ENCODE data around the gene FIGLA. TPM values are rescaled to one million over a fixed set of nuclear protein-coding genes. Genes with fewer than 3 reads are reported as not detected.

Gene FIGLA
- total and polyA plus RNA-seq, 2 experiments from 2014 or later, result not detected

DNA sequence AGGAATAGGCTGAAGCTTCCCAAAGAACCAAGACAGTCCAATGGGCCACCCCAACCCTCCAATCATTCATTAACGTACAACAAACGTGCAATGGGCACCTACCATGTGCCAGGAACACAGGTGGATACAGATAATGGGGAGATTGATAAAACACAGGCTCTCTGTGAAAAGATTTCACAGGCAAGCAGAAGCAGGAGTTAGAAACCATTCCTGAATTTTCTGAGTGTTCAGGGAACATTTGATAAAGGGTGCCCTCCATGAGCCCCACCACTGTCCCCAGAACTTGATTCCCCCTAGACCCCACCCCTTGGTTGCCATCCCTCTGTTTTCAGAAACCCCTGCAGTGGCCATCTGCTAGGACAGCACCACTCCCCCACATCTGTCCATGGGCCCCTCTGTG lies 43.7 kb upstream of the FIGLA start:
- no peak overlapping the region for H3K4me3 ChIP-seq
- H3K9me3 ChIP-seq (ENCODE audit: low read depth), result no peaks in the 10 kb centered on the region
- TF ChIP-seq EZH2phosphoT487 (IDR thresholded peaks at IDR 0.05; ENCODE audit: insufficient read depth, low read depth), result no peak
- no peak for TF ChIP-seq EZH2 (IDR thresholded peaks at IDR 0.05; ENCODE audit: insufficient read depth, poor library complexity, severe bottlenecking)
- H3K4me1 ChIP-seq (ENCODE audit: insufficient read depth), result no peaks in the 10 kb centered on the region
- H3K27ac ChIP-seq, result no peak overlapping the region
- no peaks in the 10 kb centered on the region for H3K9me2 ChIP-seq (ENCODE audit: insufficient read depth)
- no peak overlapping the region for H3K4me2 ChIP-seq (ENCODE audit: unreplicated experiment)
- H3F3A ChIP-seq (ENCODE audit: insufficient read depth), result no peaks in the 10 kb centered on the region
- no peaks in the 10 kb centered on the region for H4K20me1 ChIP-seq (ENCODE audit: insufficient read depth)
- no peak overlapping the region for H2AFZ ChIP-seq
- H3K9ac ChIP-seq, result no peak overlapping the region
- H3K27me3 ChIP-seq (replicated peaks; ENCODE audit: insufficient read depth), result peaks cover 37% of the 10 kb centered on the region
- in situ Hi-C loops (cut with MboI), result no loop called here
- DNase-seq, result no peak
- H3K79me2 ChIP-seq (ENCODE audit: insufficient read depth), result no peaks in the 10 kb centered on the region
- H3K36me3 ChIP-seq (ENCODE audit: low read depth), result no peaks in the 10 kb centered on the region
- WGBS, 2 experiments (ENCODE audit: low coverage in 1 of 2, low lambda C conversion rate in 2 of 2, missing lambda C conversion rate in 2 of 2), result 25 to 40% methylated on average over 2 of the region's 2 CpGs

DNA sequence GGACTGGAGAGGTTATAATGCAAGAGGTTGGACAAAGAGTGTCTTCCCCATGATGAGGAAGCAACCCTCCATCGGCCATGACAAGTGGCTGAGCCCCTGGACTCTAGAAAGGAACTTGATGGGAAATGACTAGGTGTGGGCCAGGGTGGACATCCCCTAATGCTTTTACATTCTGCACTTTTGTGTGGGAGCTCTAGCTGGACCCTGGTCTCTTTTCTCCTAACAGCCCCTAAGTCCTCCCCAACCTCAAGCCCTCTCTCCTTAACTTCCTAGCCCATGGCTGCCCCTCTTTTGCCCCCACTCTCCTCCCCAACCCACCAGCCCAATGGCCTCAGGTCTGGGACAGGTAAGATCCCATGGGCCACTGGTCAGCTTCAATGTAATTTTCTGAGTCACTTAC lies 42.8 kb upstream of the FIGLA start:
- H2AFZ ChIP-seq, result no peak overlapping the region
- H3K4me3 ChIP-seq, result no peak overlapping the region
- DNase-seq, result no peak

DNA sequence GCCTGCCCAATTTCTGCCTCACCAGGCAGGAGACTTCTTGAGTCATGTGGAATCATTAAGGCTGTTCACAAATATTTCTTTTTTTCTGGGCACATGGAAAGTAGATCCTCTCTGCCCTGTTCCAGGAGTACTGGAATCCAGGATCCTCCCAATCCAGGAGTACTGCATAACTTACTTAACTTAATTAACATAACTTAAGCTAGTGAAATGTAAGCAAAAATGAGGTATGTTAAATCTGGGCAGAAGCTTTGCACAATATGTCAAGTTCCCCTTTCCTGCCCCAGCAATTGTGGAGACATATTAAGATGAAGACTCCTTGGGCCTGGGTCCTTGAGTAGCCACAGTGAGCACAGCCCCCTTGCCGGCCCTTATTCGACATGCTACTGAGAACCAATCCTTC lies 41.9 kb upstream of the FIGLA start:
- in situ Hi-C loops (cut with MboI), result no loop called here

More for the DNA sequence above, 42.8 kb upstream of the FIGLA start:
- H3K27ac ChIP-seq, result no peak overlapping the region
- peaks cover 37% of the 10 kb centered on the region for H3K27me3 ChIP-seq (replicated peaks; ENCODE audit: insufficient read depth)
- H4K20me1 ChIP-seq (ENCODE audit: insufficient read depth), result no peaks in the 10 kb centered on the region
- no peaks in the 10 kb centered on the region for H3K36me3 ChIP-seq (ENCODE audit: low read depth)
- in situ Hi-C loops (cut with MboI), result no loop called here
- H3K79me2 ChIP-seq (ENCODE audit: insufficient read depth), result no peaks in the 10 kb centered on the region
- no peaks in the 10 kb centered on the region for H3K9me3 ChIP-seq (ENCODE audit: low read depth)
- no peaks in the 10 kb centered on the region for H3K4me1 ChIP-seq (ENCODE audit: insufficient read depth)
- no peak overlapping the region for H3K4me2 ChIP-seq (ENCODE audit: unreplicated experiment)
- no peaks in the 10 kb centered on the region for H3F3A ChIP-seq (ENCODE audit: insufficient read depth)
- H3K9me2 ChIP-seq (ENCODE audit: insufficient read depth), result no peaks in the 10 kb centered on the region
- 33 to 53% methylated on average over 1 of the region's 1 CpG for WGBS, 2 experiments (ENCODE audit: low coverage in 1 of 2, low lambda C conversion rate in 2 of 2, missing lambda C conversion rate in 2 of 2)
- no peak overlapping the region for H3K9ac ChIP-seq
- TF ChIP-seq EZH2phosphoT487 (IDR thresholded peaks at IDR 0.05; ENCODE audit: insufficient read depth, low read depth) (no peak), EZH2 (IDR thresholded peaks at IDR 0.05; ENCODE audit: insufficient read depth, poor library complexity, severe bottlenecking) (no peak)

DNA sequence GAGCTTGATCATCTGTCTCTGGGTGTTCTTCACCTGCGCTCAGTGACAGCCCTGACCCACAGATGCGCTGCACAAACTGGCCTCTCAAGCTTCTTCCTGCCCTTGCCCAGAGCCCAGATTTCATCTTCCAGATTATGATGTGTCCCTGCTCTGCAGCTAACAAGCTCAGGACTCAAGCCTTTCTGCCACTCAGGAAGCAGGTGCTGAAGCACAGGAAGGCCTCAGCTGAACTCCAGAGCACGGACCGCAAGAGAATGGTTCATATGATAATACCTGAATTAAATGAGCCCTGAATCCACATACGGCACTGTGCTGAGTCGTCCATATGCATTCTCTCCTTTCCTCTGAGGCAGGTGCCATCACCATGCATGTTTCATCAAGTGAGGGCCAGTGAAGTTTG lies 41.4 kb upstream of the FIGLA start:
- Histone ChIP-seq H4K20me1 (ENCODE audit: insufficient read depth) (no peaks in the 10 kb centered on the region), H3K9ac (no peak overlapping the region), H3K4me3 (no peak overlapping the region), H3K27ac (no peak overlapping the region), H3K4me1 (ENCODE audit: insufficient read depth) (no peaks in the 10 kb centered on the region), H3K4me2 (ENCODE audit: unreplicated experiment) (no peak overlapping the region), H3K9me3 (ENCODE audit: low read depth) (no peaks in the 10 kb centered on the region), H3K36me3 (ENCODE audit: low read depth) (no peaks in the 10 kb centered on the region), H3K79me2 (ENCODE audit: insufficient read depth) (no peaks in the 10 kb centered on the region), H3K27me3 (replicated peaks; ENCODE audit: insufficient read depth) (peaks cover 32% of the 10 kb centered on the region), H3F3A (ENCODE audit: insufficient read depth) (no peaks in the 10 kb centered on the region), H2AFZ (no peak overlapping the region), H3K9me2 (ENCODE audit: insufficient read depth) (no peaks in the 10 kb centered on the region)
- TF ChIP-seq EZH2phosphoT487 (IDR thresholded peaks at IDR 0.05; ENCODE audit: insufficient read depth, low read depth), result no peak
- no peak for TF ChIP-seq EZH2 (IDR thresholded peaks at IDR 0.05; ENCODE audit: insufficient read depth, poor library complexity, severe bottlenecking)
- 72 to 74% methylated on average over 6 of the region's 6 CpGs for WGBS, 2 experiments (ENCODE audit: low coverage in 1 of 2, low lambda C conversion rate in 2 of 2, missing lambda C conversion rate in 2 of 2)
- in situ Hi-C loops (cut with MboI), result no loop called here
- no peak for DNase-seq

More for the DNA sequence above, 41.9 kb upstream of the FIGLA start:
- Histone ChIP-seq H2AFZ (no peak overlapping the region), H3K79me2 (ENCODE audit: insufficient read depth) (no peaks in the 10 kb centered on the region), H3F3A (ENCODE audit: insufficient read depth) (no peaks in the 10 kb centered on the region), H3K27ac (no peak overlapping the region), H3K27me3 (replicated peaks; ENCODE audit: insufficient read depth) (peaks cover 37% of the 10 kb centered on the region), H3K36me3 (ENCODE audit: low read depth) (no peaks in the 10 kb centered on the region), H3K9ac (no peak overlapping the region), H3K9me3 (ENCODE audit: low read depth) (no peaks in the 10 kb centered on the region), H3K4me1 (ENCODE audit: insufficient read depth) (no peaks in the 10 kb centered on the region), H3K4me3 (no peak overlapping the region), H4K20me1 (ENCODE audit: insufficient read depth) (no peaks in the 10 kb centered on the region), H3K9me2 (ENCODE audit: insufficient read depth) (no peaks in the 10 kb centered on the region), H3K4me2 (ENCODE audit: unreplicated experiment) (no peak overlapping the region)
- TF ChIP-seq EZH2phosphoT487 (IDR thresholded peaks at IDR 0.05; ENCODE audit: insufficient read depth, low read depth), result no peak
- no peak for DNase-seq
- WGBS, 2 experiments (ENCODE audit: low coverage in 1 of 2, low lambda C conversion rate in 2 of 2, missing lambda C conversion rate in 2 of 2), result 75 to 87% methylated on average over 2 of the region's 2 CpGs

DNA sequence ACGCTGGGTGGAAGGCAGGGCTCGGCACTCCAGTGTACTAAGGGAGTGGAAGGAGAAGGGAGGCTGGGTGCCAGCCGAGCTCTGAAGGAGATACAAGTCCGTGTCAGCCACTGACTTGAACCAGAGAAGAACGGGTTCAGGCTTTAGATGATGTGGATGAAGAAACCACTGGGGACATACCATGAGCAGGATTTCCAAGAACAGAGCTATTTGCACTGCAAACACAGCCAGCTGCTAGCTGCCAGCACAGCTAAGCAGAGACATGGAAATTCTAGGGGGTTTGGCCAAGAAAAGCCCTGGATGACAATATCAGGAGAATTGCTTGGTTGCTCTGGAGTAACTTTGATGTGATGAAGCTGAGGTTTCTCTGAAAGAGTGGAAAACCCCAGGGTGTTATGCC lies 39.9 kb upstream of the FIGLA start:
- Histone ChIP-seq H2AFZ (no peak overlapping the region), H3K27me3 (replicated peaks; ENCODE audit: insufficient read depth) (peaks cover 29% of the 10 kb centered on the region), H3F3A (ENCODE audit: insufficient read depth) (no peaks in the 10 kb centered on the region), H3K27ac (no peak overlapping the region), H3K36me3 (ENCODE audit: low read depth) (no peaks in the 10 kb centered on the region), H3K9me3 (ENCODE audit: low read depth) (no peaks in the 10 kb centered on the region), H3K4me2 (ENCODE audit: unreplicated experiment) (no peak overlapping the region), H3K9me2 (ENCODE audit: insufficient read depth) (no peaks in the 10 kb centered on the region), H3K4me1 (ENCODE audit: insufficient read depth) (no peaks in the 10 kb centered on the region), H3K79me2 (ENCODE audit: insufficient read depth) (no peaks in the 10 kb centered on the region), H3K4me3 (no peak overlapping the region), H3K9ac (no peak overlapping the region), H4K20me1 (ENCODE audit: insufficient read depth) (no peaks in the 10 kb centered on the region)
- in situ Hi-C loops (cut with MboI), result no loop called here
- no peak for TF ChIP-seq EZH2 (IDR thresholded peaks at IDR 0.05; ENCODE audit: insufficient read depth, poor library complexity, severe bottlenecking)
- TF ChIP-seq EZH2phosphoT487 (IDR thresholded peaks at IDR 0.05; ENCODE audit: insufficient read depth, low read depth), result no peak
- 0 to 4% methylated on average over 4 to 5 of the region's 5 CpGs for WGBS, 2 experiments (ENCODE audit: low coverage in 1 of 2, low lambda C conversion rate in 2 of 2, missing lambda C conversion rate in 2 of 2)
- DNase-seq, result no peak
